22Rv1 (cell line): ENCODE measurements around the gene ZFP36.

ENCODE experiments used
- CTCF ChIP-seq: fragments of 450-650 bp; IDR thresholded peaks from 2 replicates; pipeline ENCODE4 v1.5.1; 2017; ENCODE audit warnings: mild to moderate bottlenecking
- ZFX ChIP-seq: fragments of 450-650 bp; IDR thresholded peaks from 2 replicates; pipeline ENCODE4 v1.6.1; 2017; ENCODE audit warnings: antibody characterized with exemption, borderline replicate concordance

GRCh38 chr19:39401549-39402345, 4.9 kb upstream of the ZFP36 start:
- TF ChIP-seq CTCF (no peak), ZFX (no peak)
